PFSK-1 (cell line): ENCODE results near the gene RNASEH2B.

ENCODE experiments used
- POLR2AphosphoS5 ChIP-seq: IDR thresholded peaks from 2 replicates; pipeline ENCODE4 v1.6.1; 2012; ENCODE audit warnings: low read depth, mild to moderate bottlenecking, control low read depth, low read length, moderate library complexity
- SIN3A ChIP-seq: IDR thresholded peaks from 2 replicates; pipeline ENCODE4 v1.6.1; 2012; ENCODE audit warnings: mild to moderate bottlenecking, low read length, moderate library complexity, borderline replicate concordance; ENCODE audit not compliant: insufficient read depth
- TAF1 ChIP-seq: IDR thresholded peaks from 2 replicates; pipeline ENCODE4 v1.6.1; 2012; ENCODE audit warnings: low read length, control low read depth, borderline replicate concordance; ENCODE audit not compliant: insufficient read depth

- TF ChIP-seq POLR2AphosphoS5 (no peak), TAF1 (no peak), SIN3A (no peak)
These were observed 13.7 kb downstream of the RNASEH2B start for GRCh38 chr13:50923272-50923671.
